DOHH2 (cell line): Measurements from ENCODE around the gene MILR1.
A peak's percentile ranks its signal among the peaks of the same experiment; 100 is the strongest.

Experiments
- H3F3A ChIP-seq: fragments of 200-600 bp; sonication (generic), shearing (Covaris generic); 2 replicates; pipeline ENCODE4 v1.6.0; 2016; ENCODE audit warnings: antibody characterized with exemption, mild to moderate bottlenecking; ENCODE audit not compliant: control insufficient read depth, insufficient read depth
- H3K27ac ChIP-seq: fragments of 200-600 bp; sonication (generic); 2 replicates; pipeline ENCODE4 v1.5.1; 2014; ENCODE audit warnings: low read depth, mild to moderate bottlenecking, low read length, moderate library complexity
- H3K27me3 ChIP-seq: fragments of 200-600 bp; sonication (generic); 2 replicates; pipeline ENCODE4 v1.6.1; 2014; ENCODE audit warnings: mild to moderate bottlenecking, low read length, mixed read lengths; ENCODE audit not compliant: control insufficient read depth
- H3K36me3 ChIP-seq: fragments of 200-600 bp; sonication (generic); 2 replicates; pipeline ENCODE4 v1.6.1; 2014; ENCODE audit warnings: mild to moderate bottlenecking, low read length, moderate library complexity, mixed read lengths; ENCODE audit not compliant: control insufficient read depth
- H3K4me1 ChIP-seq: fragments of 200-600 bp; sonication (generic); 2 replicates; pipeline ENCODE4 v1.6.1; 2014; ENCODE audit warnings: mild to moderate bottlenecking, low read length, mixed read lengths; ENCODE audit not compliant: control insufficient read depth
- H3K4me2 ChIP-seq: fragments of 200-600 bp; sonication (generic); 2 replicates; pipeline ENCODE4 v1.6.0; 2014; ENCODE audit warnings: mild to moderate bottlenecking, low read length, moderate library complexity
- H3K4me3 ChIP-seq: fragments of 200-600 bp; sonication (generic); 2 replicates; pipeline ENCODE4 v1.5.1; 2014; ENCODE audit warnings: mild to moderate bottlenecking, low read length, mixed read lengths
- H3K79me2 ChIP-seq: fragments of 200-600 bp; sonication (generic); 2 replicates; pipeline ENCODE4 v1.6.1; 2014; ENCODE audit warnings: mild to moderate bottlenecking, low read length, mixed read lengths; ENCODE audit not compliant: control insufficient read depth
- H3K9me2 ChIP-seq: fragments of 200-600 bp; sonication (generic); replicated peaks from 2 replicates; pipeline ENCODE4 v1.6.1; 2014; ENCODE audit warnings: mild to moderate bottlenecking, low read length, mixed read lengths; ENCODE audit not compliant: control insufficient read depth
- H3K9me3 ChIP-seq: fragments of 200-600 bp; sonication (generic); 2 replicates; pipeline ENCODE4 v1.6.1; 2014; ENCODE audit warnings: antibody characterized with exemption, low read length, mixed read lengths; ENCODE audit not compliant: control insufficient read depth, insufficient read depth
- H4K20me1 ChIP-seq: fragments of 200-600 bp; sonication (generic); 2 replicates; pipeline ENCODE4 v1.6.0; 2014; ENCODE audit warnings: low read depth, mild to moderate bottlenecking, antibody characterized with exemption, low read length, moderate library complexity; ENCODE audit not compliant: control insufficient read depth, insufficient read depth
- EZH2phosphoT487 ChIP-seq: fragments of 200-600 bp; sonication (generic); IDR thresholded peaks from 2 replicates; pipeline ENCODE4 v1.6.1; 2017; ENCODE audit warnings: borderline replicate concordance, mild to moderate bottlenecking, antibody characterized with exemption, low read length, moderate library complexity, mixed read lengths
- TF ChIP-seq, protein P1 (sequence below): fragments of 200-600 bp; sonication (generic); IDR thresholded peaks from one replicate; pipeline ENCODE4 v1.5.1; 2014; ENCODE audit warnings: antibody characterized with exemption, mild to moderate bottlenecking, low read depth, low read length; ENCODE audit not compliant: poor library complexity, severe bottlenecking

Gene MILR1

GRCh38 chr17:64403881-64404460 is 44.9 kb upstream of the MILR1 start:
- Histone ChIP-seq H3K27ac (no peak overlapping the region), H3K36me3 (no peaks in the 10 kb centered on the region)

DNA sequence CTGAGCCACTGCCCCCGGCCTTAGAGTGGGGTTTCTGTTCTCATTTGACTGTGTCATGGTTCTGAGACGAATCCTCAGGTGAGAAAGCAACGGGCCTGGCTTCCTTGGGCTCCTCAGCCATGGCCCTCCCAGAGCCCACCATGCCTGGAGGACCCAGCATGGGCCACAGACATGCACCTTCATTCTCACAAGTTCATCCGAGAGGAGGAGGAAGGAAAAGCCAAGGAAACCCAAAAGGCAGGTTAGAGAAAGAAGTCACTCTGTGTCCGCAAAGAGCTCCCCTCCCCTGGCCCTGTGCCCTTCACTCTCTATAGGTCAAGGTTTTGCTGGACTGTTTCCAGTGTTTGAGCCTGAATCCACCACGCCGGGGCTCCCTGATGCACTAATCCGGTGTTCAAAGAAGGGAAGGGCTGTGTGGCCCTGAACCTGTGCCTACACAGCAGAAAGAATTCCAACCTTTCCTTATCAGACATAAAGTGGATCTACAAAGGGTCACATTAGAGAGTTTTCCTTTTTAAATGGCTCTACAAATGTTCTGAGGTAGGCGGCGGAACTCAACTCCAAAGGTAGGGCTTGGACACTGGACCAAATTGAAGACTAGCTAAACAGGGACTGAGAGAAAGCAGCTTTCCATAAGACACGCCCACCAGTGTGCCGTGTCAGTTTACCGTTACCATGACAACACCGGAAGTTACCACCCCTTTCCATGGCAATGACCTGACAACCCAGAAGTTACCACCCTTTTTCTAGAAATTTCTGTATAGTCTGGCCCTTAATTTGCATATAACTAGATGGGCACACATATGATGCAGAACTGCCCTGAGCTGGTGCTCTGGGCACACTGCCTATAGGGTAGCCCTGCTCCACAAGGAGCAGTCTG is 42.4 kb upstream of the MILR1 start:
- Histone ChIP-seq H3K27ac (no peak overlapping the region), H4K20me1 (no peaks in the 10 kb centered on the region), H3K4me1 (peaks cover 41% of the 10 kb centered on the region), H3K27me3 (no peaks in the 10 kb centered on the region), H3K79me2 (no peaks in the 10 kb centered on the region), H3K9me2 (no peaks in the 10 kb centered on the region), H3K4me3 (no peak overlapping the region), H3K9me3 (no peaks in the 10 kb centered on the region), H3K4me2 (no peak overlapping the region), H3F3A (no peaks in the 10 kb centered on the region), H3K36me3 (no peaks in the 10 kb centered on the region)
- no peak for TF ChIP-seq EZH2phosphoT487
- TF ChIP-seq, protein P1, sequence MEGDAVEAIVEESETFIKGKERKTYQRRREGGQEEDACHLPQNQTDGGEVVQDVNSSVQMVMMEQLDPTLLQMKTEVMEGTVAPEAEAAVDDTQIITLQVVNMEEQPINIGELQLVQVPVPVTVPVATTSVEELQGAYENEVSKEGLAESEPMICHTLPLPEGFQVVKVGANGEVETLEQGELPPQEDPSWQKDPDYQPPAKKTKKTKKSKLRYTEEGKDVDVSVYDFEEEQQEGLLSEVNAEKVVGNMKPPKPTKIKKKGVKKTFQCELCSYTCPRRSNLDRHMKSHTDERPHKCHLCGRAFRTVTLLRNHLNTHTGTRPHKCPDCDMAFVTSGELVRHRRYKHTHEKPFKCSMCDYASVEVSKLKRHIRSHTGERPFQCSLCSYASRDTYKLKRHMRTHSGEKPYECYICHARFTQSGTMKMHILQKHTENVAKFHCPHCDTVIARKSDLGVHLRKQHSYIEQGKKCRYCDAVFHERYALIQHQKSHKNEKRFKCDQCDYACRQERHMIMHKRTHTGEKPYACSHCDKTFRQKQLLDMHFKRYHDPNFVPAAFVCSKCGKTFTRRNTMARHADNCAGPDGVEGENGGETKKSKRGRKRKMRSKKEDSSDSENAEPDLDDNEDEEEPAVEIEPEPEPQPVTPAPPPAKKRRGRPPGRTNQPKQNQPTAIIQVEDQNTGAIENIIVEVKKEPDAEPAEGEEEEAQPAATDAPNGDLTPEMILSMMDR = no peak

More at GRCh38 chr17:64403881-64404460, 44.9 kb upstream of the MILR1 start:
- H3K9me2 ChIP-seq = no peaks in the 10 kb centered on the region
- no peaks in the 10 kb centered on the region for H3K79me2 ChIP-seq
- no peaks in the 10 kb centered on the region for H3F3A ChIP-seq
- TF ChIP-seq, protein P1 = no peak
- no peak for TF ChIP-seq EZH2phosphoT487
- no peak overlapping the region for H3K4me3 ChIP-seq
- H3K27me3 ChIP-seq = no peaks in the 10 kb centered on the region
- peaks cover 34% of the 10 kb centered on the region for H3K4me1 ChIP-seq
- H3K4me2 ChIP-seq = peak overlapping the region; percentile 30; the same call in 1 of the 2 replicates
- no peaks in the 10 kb centered on the region for H4K20me1 ChIP-seq
- no peaks in the 10 kb centered on the region for H3K9me3 ChIP-seq

DNA sequence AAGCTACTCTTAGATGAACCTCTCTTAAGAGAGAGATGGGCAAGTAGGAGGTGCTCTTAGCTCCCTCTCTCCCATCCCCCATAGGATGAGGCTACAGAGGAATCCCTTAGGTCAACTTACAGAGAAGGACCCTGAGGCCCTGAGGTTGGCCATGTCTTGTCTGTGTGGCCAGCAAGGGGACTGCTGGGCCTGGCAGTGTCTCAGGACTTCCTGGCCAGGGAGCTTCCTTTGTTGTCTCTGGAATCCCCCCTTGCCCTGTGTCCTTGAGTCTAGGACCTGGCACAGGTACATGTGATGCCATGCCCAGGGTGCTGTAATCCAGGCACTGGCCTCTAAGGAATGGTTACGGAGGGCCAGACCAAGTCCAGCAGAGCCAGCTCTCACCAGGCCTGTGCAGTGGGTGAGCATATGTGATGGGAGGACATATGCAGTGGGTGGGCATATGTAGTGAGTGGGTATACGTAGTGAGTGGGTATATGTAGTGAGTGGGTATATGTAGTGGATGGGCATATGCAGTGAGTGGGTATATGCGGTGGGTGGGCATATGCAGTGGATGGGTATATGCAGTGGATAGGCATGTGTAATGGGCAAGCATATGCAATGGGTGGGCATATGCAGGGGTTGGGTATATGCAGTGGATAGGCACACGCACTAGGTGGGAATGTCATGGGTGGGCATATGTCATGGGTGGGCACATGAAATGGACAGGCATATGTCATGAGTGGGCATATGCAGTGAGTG is 38.0 kb upstream of the MILR1 start:
- no peaks in the 10 kb centered on the region for H3F3A ChIP-seq
- no peaks in the 10 kb centered on the region for H3K79me2 ChIP-seq
- no peaks in the 10 kb centered on the region for H3K9me2 ChIP-seq
- peaks cover 44% of the 10 kb centered on the region for H3K4me1 ChIP-seq
- H3K4me3 ChIP-seq = no peak overlapping the region
- H3K27me3 ChIP-seq = no peaks in the 10 kb centered on the region
- TF ChIP-seq EZH2phosphoT487 = no peak
- TF ChIP-seq, protein P1 = no peak
- H4K20me1 ChIP-seq = no peaks in the 10 kb centered on the region
- H3K27ac ChIP-seq = no peak overlapping the region
- no peaks in the 10 kb centered on the region for H3K9me3 ChIP-seq
- peak overlapping the region; percentile 6; the same call in 1 of the 2 replicates for H3K4me2 ChIP-seq
- no peaks in the 10 kb centered on the region for H3K36me3 ChIP-seq
